ENCODE data around the gene KRTAP23-1. TPM values are rescaled to one million over a fixed set of nuclear protein-coding genes. Genes with fewer than 3 reads are reported as not detected.

Gene KRTAP23-1, protein sequence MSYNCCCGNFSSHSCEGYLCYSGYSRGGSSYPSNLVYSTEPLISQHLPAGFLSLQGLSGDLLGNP
- not detected in 3 replicates for total RNA-seq

DNA sequence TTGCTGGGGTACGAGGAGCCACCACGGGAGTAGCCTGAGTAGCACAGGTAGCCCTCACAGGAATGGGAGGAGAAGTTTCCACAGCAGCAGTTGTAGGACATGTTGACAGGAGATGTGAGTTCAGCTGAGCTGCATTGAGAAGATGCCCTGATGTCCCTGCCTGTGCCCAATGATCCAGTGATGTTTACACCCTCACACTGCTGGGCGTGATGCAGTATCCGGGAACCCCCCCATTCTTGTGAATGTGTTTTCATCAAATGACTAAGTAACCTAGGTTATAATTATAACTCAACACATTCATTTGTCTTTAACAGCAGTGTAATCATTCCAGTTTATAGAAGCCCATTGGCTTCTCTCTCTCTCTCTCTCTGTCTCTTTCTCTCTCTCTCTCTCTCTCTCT is at the start of gene KRTAP23-1:
Gene KRTAP23-1, minus strand, starts transcription at position 101 of the 400 bp plus-strand sequence. Its CDS starts 0 bp downstream, at position 101.
- Mint-ChIP-seq H3K27me3 (ENCODE audit: low read depth) (peaks cover 5% of the 10 kb centered on the region), H3K27ac (no peak within 1 kb of the TSS), H3K4me3 (no peak within 1 kb of the TSS), H3K9me3 (peaks cover 12% of the 10 kb centered on the region), H3K4me1 (peaks cover 5% of the 10 kb centered on the region), H3K36me3 (no peaks in the 10 kb centered on the region)
- DNase-seq (ENCODE audit: low spot score in 2 of 2, unreplicated experiment in 2 of 2): no peak
- TF ChIP-seq, protein P1, sequence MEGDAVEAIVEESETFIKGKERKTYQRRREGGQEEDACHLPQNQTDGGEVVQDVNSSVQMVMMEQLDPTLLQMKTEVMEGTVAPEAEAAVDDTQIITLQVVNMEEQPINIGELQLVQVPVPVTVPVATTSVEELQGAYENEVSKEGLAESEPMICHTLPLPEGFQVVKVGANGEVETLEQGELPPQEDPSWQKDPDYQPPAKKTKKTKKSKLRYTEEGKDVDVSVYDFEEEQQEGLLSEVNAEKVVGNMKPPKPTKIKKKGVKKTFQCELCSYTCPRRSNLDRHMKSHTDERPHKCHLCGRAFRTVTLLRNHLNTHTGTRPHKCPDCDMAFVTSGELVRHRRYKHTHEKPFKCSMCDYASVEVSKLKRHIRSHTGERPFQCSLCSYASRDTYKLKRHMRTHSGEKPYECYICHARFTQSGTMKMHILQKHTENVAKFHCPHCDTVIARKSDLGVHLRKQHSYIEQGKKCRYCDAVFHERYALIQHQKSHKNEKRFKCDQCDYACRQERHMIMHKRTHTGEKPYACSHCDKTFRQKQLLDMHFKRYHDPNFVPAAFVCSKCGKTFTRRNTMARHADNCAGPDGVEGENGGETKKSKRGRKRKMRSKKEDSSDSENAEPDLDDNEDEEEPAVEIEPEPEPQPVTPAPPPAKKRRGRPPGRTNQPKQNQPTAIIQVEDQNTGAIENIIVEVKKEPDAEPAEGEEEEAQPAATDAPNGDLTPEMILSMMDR (IDR thresholded peaks at IDR 0.05; ENCODE audit: unreplicated experiment): no peak

DNA sequence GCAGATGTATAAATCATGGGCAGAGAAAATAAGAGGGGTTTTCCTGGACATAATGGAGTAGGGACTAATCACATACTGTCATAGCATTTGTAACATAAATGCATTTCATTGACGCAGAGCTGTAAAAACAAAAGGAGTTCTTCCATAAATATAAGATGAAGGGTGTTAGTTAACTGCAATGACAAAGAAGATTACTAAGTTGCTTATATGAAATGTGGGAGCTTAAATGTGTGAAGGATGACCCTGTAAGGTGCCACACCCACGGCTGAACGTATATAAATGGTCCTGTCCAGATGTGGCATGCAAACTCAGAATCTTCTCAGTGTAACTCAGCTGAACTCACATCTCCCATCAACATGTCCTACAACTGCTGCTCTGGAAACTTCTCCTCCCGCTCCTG is 47.3 kb upstream of the KRTAP23-1 start, which contains the start of gene KRTAP13-1:
Gene KRTAP13-1, plus strand, starts transcription at position 301 of the 400 bp plus-strand sequence. Its CDS starts 56 bp downstream, at position 357.
- peaks cover 5% of the 10 kb centered on the region for H3K9me3 Mint-ChIP-seq
- DNase-seq (ENCODE audit: low spot score in 2 of 2, unreplicated experiment in 2 of 2): no peak
- H3K4me1 Mint-ChIP-seq: peaks cover 4% of the 10 kb centered on the region
- no peaks in the 10 kb centered on the region for H3K36me3 Mint-ChIP-seq
- TF ChIP-seq, protein P1 (IDR thresholded peaks at IDR 0.05; ENCODE audit: unreplicated experiment): no peak
- H3K27me3 Mint-ChIP-seq (ENCODE audit: low read depth): peaks cover 15% of the 10 kb centered on the region
- no peak within 1 kb of the TSS for H3K27ac Mint-ChIP-seq
- H3K4me3 Mint-ChIP-seq: no peak within 1 kb of the TSS

DNA sequence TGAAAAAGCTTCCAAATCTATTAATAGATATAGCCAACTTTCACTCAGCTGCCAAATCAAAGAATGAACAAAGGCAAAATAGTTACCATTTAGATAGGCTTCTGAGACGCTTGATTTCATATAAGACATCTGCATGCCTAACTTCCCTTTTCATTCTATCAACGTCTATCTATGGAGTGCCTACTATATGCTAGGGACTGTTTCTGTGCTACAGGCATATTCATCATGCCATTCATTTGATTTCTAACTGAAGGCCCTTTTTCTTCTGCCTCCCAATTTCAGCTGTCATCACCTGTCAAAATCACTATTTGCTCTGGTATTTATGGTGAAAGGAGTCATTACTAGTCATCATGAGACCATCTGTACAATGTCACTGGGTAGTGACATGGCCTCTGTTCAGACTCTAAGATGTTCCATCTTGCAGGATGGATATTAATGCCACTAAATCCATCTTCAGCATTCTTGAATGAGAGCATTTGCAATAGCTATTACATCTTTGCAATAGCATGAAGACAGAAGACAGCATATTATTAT is 43.2 kb upstream of the KRTAP23-1 start:
- Mint-ChIP-seq H3K27me3 (ENCODE audit: low read depth) (peaks cover 4% of the 10 kb centered on the region), H3K9me3 (peaks cover 16% of the 10 kb centered on the region), H3K27ac (no peak overlapping the region), H3K36me3 (no peaks in the 10 kb centered on the region), H3K4me3 (no peak overlapping the region), H3K4me1 (peaks cover 4% of the 10 kb centered on the region)
- TF ChIP-seq, protein P1 (IDR thresholded peaks at IDR 0.05; ENCODE audit: unreplicated experiment): no peak
- no peak for DNase-seq (ENCODE audit: low spot score in 2 of 2, unreplicated experiment in 2 of 2)

DNA sequence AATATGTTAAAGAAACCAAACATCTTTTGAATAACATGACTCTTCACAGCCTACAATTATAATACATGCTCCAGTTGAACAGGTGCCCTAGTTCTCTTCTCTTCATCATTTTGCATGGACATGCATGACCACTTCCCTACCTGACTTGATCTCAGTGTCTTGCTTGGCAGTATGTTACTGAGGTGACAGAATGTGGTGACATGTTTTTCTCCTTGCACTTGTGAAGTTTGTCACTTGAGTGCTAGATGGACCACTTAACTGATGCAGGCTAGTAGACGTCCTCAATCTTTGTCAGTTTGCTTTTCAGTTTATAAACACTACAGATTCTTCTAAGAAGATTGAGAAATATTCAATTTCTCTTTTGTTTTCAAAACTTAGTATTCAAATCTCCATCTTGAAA is 33.8 kb upstream of the KRTAP23-1 start:
- Mint-ChIP-seq H3K9me3 (peaks cover 6% of the 10 kb centered on the region), H3K27ac (no peak overlapping the region), H3K4me1 (no peaks in the 10 kb centered on the region), H3K4me3 (no peak overlapping the region), H3K36me3 (no peaks in the 10 kb centered on the region), H3K27me3 (ENCODE audit: low read depth) (peaks cover 2% of the 10 kb centered on the region)
- TF ChIP-seq, protein P1 (IDR thresholded peaks at IDR 0.05; ENCODE audit: unreplicated experiment): no peak
- DNase-seq (ENCODE audit: low spot score in 2 of 2, unreplicated experiment in 2 of 2): no peak

DNA sequence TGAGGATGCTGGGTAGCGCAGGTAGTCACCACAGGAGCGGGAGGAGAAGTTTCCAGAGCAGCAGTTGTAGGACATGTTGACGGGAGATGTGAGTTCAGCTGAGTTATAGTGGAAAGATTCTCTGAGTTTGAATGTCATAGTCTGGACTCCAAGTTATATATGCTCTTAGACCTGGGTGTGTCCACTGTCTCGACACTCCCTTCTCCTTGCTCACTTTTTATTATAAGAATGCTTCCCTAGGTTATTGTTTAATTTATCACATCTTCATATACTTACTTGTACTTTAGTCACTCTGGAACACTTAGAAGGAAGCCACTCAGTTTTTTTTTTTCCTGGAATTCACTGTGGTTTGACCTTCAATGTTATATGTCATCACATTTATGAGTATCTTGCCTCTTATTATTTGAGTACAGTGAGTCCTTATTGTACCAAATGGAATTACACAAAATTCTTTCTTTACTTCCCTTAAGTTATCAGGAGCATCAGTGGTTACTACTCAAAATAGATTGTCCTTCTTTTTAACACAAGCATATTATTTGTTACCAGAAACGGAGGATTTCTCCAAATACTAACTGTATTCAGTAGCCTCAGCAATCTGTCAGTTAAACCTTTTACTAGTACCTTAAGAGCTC is 23.8 kb upstream of the KRTAP23-1 start, which contains the start of gene KRTAP13-2:
Gene KRTAP13-2, minus strand, starts transcription at position 133 of the 632 bp plus-strand sequence. Its CDS starts 58 bp downstream, at position 75.
- TF ChIP-seq, protein P1 (IDR thresholded peaks at IDR 0.05; ENCODE audit: unreplicated experiment): no peak
- H3K4me3 Mint-ChIP-seq: no peak within 1 kb of the TSS
- no peak for DNase-seq (ENCODE audit: low spot score in 2 of 2, unreplicated experiment in 2 of 2)
- H3K27me3 Mint-ChIP-seq (ENCODE audit: low read depth): peaks cover 13% of the 10 kb centered on the region
- no peaks in the 10 kb centered on the region for H3K36me3 Mint-ChIP-seq
- no peak within 1 kb of the TSS for H3K27ac Mint-ChIP-seq
- H3K4me1 Mint-ChIP-seq: no peaks in the 10 kb centered on the region
- H3K9me3 Mint-ChIP-seq: no peaks in the 10 kb centered on the region
